GM19463 (cell line): ENCODE results near the gene RAMAC.
"Not testable (repeated sequence)": the region's sequence is repeated elsewhere in the genome, so short reads cannot be mapped to it uniquely, and the experiment has no call there.

Experiments
- ATAC-seq: cut with Tn5 transposase; IDR thresholded peaks from one replicate; pipeline ENCODE4 v1.9.1; 2021; ENCODE audit warnings: mild to moderate bottlenecking, moderate library complexity; ENCODE audit not compliant: unreplicated experiment

Gene RAMAC

DNA sequence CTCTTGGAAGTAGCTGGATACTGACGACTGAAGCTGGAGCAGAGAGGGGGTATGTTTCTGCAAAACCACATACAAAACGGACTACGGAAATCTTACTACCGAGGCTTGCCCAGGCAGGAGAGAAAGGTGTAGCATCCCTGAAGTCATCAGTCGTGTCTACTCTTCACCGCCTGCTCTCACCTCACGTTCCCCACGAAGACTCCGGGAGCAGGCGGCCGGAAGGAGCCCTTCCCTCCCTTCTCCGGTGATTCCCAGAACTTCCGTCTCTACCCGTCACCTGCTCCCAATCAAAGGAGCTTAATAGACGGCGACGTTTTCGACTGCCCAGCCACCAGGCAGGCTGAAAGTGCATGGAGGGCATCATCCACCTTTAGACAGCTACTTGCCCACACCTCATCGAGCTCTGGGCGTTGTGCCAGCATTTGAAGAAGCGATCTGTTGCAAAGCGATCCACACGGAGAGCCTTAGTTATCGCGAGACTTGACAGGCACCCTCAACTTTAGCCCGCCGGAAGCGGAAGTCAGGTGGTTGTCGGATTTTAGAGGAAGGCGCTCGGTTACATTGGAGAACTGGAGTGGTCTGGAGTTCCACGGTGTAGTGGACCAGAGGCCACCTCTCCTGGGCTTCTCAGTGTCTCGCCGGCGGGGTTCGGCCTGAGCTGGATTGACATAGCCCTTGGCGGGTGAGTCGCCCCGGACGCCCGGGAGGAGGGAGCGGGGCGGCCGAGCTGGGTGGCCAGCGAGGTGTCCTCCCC lies at the start of gene RAMAC:
TSS of gene RAMAC (plus strand) at position 523 of the 754 bp plus-strand sequence. CDS start 2,809 bp downstream, outside the sequence.
- peak; percentile 95 for ATAC-seq

- ATAC-seq: no peak
Measured at GRCh38 chr15:82936966-82937711, 48.9 kb upstream of the RAMAC start.

DNA sequence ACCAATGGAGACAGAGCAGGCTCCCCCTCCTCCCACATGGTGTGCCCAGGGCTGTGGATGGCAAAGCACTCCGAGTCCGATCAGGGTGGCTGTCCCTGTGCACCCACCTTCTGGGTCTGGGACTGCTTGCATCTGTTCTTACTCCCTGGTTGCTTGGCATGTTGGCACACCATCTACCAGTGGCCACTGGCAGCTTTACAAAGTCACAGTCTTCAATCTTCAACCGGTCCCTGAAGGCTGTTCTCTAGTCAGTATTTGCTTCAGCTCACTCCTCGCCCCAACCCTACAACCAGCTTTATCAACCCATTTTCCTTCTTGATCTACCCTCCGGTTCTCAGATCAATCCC lies 48.3 kb upstream of the RAMAC start:
- ATAC-seq: no peak

DNA sequence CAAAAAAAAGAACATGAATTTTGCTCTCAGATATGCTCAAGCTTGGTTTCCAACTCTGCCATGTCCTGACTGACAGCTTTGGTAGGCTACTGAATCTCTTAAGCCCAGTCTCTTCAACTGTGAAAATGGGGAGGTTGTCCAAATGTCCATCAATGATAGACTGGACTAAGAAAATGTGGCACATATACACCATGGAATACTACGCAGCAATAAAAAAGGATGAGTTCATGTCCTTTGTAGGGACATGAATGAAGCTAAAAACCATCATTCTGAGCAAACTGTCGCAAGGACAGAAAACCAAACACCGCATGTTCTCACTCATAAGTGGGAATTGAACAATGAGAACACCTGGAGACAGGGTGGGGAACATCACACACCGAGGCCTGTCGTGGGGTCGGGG lies 46.3 kb upstream of the RAMAC start:
- not testable (repeated sequence) for ATAC-seq

DNA sequence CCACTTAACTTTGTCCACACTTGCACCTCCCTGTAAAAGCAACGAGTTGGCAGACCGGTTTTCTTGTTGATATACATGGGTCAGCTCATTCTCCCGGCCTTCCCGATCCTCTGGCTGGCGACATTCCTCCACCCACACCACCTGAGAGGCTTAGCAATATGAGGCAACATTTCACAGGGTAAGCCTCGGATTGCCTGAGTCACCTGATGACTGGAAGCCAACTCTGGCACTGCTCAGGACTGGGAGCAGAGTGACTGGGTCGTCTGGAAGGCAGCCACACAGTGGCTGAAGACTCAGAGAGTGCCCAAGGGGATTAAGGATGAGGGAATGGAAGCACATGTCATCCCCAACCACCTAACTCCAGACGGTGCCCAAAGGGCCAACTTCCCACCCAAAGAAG lies 43.3 kb upstream of the RAMAC start:
- no peak for ATAC-seq

DNA sequence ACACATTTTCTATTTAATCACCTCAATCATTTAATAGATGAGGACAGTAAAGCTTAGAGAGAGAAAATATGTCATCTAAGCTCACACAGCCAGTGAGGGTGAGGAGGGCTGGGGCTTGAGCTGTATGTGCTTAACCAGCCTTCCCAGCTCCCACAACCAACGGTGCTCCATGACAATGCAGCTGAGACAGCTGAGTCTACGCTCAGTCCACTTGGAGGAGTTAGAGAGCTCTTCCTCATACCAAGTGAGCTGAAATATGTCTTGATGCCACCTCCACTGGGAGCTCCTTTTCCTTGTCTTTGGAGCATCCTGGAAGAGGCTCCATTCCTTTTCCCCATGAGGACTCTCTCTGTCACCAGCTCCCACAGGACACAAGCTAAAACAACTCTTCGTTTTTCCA lies 42.8 kb upstream of the RAMAC start:
- ATAC-seq: no peak

- no peak for ATAC-seq
Measured at GRCh38 chr15:82944056-82944455, 42.0 kb upstream of the RAMAC start.

DNA sequence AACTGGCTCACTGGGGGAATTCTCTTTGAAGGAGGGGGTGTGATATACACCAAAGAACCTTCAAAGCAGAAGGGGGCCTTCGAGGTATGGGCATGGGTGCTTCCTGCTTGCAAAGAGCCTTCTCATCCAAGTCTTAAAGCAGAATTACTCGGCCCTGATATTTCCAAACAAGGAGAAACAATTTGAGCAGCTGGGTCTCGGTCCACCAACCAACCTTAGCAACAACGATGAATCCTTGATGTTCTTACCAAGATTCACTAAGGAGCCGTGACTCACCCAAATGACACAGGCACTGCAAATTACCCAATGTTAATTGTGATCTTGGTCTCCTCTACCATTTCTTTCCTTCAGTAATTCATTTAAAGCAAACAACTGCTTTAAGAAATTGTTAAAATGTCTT lies 41.2 kb upstream of the RAMAC start:
- no peak for ATAC-seq

DNA sequence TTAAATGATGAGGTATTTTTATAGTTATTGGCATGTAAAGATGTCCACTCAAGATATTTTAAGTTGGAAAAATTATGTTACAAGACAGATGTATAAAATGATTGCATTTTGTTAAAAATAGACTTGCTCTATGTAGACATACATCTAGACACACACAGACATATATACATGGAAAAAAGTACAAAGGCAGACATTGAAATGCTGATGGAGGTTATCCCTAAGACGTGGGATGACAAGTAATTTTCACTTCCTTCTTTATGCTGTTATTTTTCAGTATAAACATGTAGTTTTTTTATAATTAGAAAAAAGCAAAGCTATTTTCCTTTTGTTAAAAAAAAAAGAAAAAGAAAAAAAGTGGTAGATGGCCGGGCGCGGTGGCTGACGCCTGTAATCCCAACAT lies 40.7 kb upstream of the RAMAC start:
- no peak for ATAC-seq

GRCh38 chr15:82946155-82946701 lies 39.8 kb upstream of the RAMAC start:
- no peak for ATAC-seq

GRCh38 chr15:82950295-82950694 lies 35.7 kb upstream of the RAMAC start:
- no peak for ATAC-seq

- ATAC-seq: peak; percentile 52
Measured at GRCh38 chr15:82950746-82951370, 35.2 kb upstream of the RAMAC start.

DNA sequence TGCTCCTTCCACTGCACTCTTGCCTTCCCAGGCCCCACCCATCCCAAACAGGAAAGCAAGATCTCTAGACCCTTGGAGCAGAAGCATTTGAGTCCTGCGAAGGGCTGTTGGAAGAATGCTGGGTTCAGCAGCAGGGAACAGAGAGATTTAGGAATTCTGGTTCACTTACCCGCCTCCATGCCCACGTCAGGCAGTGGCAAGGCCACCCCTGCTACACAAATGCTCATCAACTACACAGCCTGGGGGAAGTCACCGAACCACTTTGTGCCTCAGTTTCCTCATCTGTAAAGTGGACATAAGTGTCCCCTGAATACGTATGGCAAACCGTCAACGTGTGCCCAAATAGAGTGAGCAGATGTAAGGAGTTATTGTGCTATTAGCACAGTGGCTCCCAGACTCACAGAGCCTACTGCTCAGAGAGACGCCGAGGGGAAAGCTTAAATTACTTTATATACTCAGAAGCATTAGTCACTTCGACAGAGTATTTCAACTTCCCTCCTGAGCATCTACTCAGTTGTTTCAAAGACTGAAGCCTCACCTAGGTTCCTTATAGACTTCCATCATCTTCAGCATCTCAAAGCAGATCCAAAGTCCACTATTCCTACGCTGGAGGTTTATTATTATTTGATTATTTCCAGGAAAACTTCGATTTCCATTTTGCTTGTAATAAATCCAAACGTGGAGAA lies 34.4 kb upstream of the RAMAC start:
- no peak for ATAC-seq

- no peak for ATAC-seq
Measured at GRCh38 chr15:82952158-82953081, 33.6 kb upstream of the RAMAC start, which contains the start of gene HOMER2. TSS of gene HOMER2 (minus strand) at chr15:82952720. CDS start at chr15:82952535, 185 bp downstream.

- no peak for ATAC-seq
Measured at GRCh38 chr15:82958638-82959037, 27.4 kb upstream of the RAMAC start.

DNA sequence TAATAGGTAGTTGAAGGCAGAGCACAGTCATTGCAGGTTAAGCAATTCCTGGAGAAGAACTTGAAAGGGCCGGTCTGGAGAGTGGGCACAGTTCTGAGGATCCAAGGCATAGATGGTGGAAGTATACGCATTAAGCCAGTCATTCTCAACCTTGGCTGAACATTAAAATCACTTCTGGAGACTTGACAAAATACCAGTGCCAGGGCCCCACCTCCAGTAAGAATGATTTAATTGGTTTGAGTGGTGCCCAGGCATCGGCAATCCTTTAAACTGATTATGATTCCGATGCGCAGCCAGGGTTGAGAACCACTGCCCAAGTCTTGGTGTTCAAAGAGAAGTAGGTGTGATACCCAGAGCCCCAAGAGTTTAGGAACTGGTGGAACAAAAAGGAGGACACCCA lies 26.6 kb upstream of the RAMAC start:
- no peak for ATAC-seq

DNA sequence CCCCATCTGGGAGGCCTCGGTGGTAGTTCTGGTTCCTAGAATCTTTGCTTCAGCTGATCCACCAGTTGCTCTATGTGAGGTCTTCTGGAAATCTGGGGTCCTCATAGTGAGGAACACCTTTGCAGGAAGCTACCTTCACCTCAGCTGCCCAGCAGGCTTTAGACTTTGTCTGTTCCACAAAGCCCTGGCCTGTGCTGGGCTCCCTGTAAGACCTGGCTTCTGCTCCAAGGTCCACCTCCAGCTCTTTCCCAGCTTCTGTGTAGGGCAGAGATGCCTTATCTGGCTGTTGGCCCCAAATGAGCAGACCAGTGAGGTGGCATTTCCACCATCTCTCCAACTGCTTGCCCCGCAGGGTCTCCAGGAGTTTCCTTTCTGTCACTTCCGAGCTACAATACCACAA lies 25.2 kb upstream of the RAMAC start:
- ATAC-seq: no peak

DNA sequence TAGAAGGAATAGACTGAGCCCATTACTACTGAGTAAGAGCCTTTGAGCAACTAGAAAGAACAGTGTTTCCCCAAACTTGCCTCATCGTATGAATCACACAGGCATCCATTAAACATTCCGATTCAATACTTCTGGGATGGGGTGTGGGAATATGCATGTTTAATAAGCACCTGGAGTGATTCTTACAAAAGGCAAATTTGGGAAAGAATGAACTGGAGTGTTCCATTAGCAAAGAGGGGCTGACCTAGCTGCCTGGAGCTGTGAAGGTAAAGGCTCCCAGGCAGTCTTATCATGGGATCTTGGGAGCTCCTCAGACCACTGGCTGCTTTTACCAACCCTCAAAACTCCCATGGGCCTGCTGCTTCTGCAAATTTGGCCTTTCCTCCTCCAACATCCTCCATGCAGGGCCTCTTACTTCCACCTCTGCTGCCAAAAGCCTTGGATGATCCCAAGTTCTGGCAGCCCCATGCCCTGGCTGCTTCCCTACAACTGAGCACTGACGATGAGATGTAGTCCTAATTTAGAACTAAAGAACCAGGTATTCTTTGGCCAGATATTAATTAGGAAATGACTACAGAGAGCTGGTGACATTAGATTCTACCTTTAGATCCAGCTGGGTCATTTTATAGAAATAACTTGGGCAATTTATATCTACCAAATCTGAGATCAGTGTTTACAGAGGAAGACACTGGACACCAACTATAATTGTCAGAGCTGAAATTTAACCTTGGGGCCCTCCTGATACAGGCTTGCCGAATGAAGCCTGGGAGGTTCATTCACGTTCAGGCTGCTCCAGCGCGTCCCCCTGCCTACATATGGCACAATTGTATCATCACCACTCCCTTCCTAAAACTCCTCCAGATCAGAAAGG lies 22.3 kb upstream of the RAMAC start:
- ATAC-seq: no peak

DNA sequence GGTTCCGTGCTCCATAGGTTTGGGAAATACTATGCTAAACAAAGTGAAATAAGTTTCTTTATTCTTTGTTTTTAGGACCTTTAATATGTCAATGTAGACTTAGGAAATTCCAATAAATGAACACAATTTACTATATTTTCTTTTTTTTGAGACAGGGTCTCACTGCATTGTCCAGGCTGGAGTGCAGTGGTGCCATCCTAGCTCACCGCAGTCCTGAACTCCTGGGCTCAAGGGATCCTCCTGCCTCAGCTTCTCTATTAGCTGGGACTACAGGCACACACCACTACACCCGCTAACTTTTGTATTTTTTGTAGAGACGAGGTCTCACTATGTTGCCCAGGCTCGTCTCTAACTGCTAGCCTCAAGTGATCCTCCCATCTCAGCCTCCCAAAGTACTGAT lies 21.1 kb upstream of the RAMAC start:
- ATAC-seq: no peak
